DOHH2 (cell line): ENCODE measurements around the gene GLRX.

Source experiments
- EZH2phosphoT487 ChIP-seq: fragments of 200-600 bp; sonication (generic); IDR thresholded peaks from 2 replicates; pipeline ENCODE4 v1.6.1; 2017; ENCODE audit warnings: borderline replicate concordance, mild to moderate bottlenecking, antibody characterized with exemption, low read length, moderate library complexity, mixed read lengths
- TF ChIP-seq, protein P1 (sequence below): fragments of 200-600 bp; sonication (generic); IDR thresholded peaks from one replicate; pipeline ENCODE4 v1.5.1; 2014; ENCODE audit warnings: antibody characterized with exemption, mild to moderate bottlenecking, low read depth, low read length; ENCODE audit not compliant: poor library complexity, severe bottlenecking

DNA sequence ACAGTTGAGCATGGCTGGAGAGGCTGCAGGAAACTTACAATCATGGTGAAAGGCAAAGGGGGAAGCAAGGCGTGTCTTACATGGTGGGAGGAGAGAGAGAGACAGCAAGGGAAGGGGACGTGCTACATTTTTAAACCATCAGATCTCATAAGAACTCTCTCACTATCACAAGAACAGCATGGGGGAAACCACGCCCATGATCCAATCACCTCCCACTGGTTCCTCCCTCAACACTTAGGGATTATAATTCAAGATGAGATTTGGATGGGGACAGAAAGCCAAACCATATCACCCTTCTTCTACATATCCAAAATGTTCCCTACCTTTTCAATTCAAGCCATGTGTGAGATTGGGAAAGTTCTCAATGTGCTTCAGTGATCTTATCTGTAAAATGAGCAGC is 22.9 kb upstream of the GLRX start:
- TF ChIP-seq EZH2phosphoT487, result no peak
- TF ChIP-seq, protein P1, sequence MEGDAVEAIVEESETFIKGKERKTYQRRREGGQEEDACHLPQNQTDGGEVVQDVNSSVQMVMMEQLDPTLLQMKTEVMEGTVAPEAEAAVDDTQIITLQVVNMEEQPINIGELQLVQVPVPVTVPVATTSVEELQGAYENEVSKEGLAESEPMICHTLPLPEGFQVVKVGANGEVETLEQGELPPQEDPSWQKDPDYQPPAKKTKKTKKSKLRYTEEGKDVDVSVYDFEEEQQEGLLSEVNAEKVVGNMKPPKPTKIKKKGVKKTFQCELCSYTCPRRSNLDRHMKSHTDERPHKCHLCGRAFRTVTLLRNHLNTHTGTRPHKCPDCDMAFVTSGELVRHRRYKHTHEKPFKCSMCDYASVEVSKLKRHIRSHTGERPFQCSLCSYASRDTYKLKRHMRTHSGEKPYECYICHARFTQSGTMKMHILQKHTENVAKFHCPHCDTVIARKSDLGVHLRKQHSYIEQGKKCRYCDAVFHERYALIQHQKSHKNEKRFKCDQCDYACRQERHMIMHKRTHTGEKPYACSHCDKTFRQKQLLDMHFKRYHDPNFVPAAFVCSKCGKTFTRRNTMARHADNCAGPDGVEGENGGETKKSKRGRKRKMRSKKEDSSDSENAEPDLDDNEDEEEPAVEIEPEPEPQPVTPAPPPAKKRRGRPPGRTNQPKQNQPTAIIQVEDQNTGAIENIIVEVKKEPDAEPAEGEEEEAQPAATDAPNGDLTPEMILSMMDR, result no peak
